Astrocyte (in vitro differentiated cells and primary cell): ENCODE results near the gene TENM4. TPM values are rescaled to one million over a fixed set of nuclear protein-coding genes. Genes with fewer than 3 reads are reported as not detected.

ENCODE experiments used
- DNase-seq: peaks from one replicate; pipeline ENCODE4 v3.0.0-alpha.2; 2010; ENCODE audit warnings: low read depth
- FAIRE-seq: peaks from 2 replicates; lab custom pipeline; 2011; peaks lifted over from hg19 to GRCh38; lab: Jason Lieb, UNC
- H2AFZ ChIP-seq: 2 replicates; pipeline ENCODE4 v1.6.0; 2012; ENCODE audit warnings: low read depth, low read length, inconsistent platforms
- H3K27ac ChIP-seq: 2 replicates; pipeline ENCODE4 v1.5.1; 2011; ENCODE audit warnings: low read depth, low read length, inconsistent platforms
- H3K27me3 ChIP-seq: 2 replicates; pipeline ENCODE4 v1.6.0; 2011; ENCODE audit warnings: low read length, inconsistent platforms; ENCODE audit not compliant: insufficient read depth
- H3K36me3 ChIP-seq: 2 replicates; pipeline ENCODE4 v1.5.1; 2011; ENCODE audit warnings: low read length, inconsistent platforms; ENCODE audit not compliant: insufficient read depth
- H3K4me1 ChIP-seq: 2 replicates; pipeline ENCODE4 v1.5.1; 2011; ENCODE audit warnings: low read length, inconsistent platforms; ENCODE audit not compliant: insufficient read depth
- H3K4me2 ChIP-seq: 2 replicates; pipeline ENCODE4 v1.6.0; 2012; ENCODE audit warnings: low read length, inconsistent platforms
- H3K4me3 ChIP-seq: 2 replicates; pipeline ENCODE4 v1.5.1; 2011; ENCODE audit warnings: low read depth, mild to moderate bottlenecking, low read length, inconsistent platforms; ENCODE audit not compliant: insufficient read depth
- H3K79me2 ChIP-seq: 2 replicates; pipeline ENCODE4 v1.6.0; 2012; ENCODE audit warnings: mild to moderate bottlenecking, low read length, inconsistent platforms; ENCODE audit not compliant: insufficient read depth
- H3K9ac ChIP-seq: 2 replicates; pipeline ENCODE4 v1.6.0; 2012; ENCODE audit warnings: mild to moderate bottlenecking, low read length, inconsistent platforms
- H3K9me3 ChIP-seq: 2 replicates; pipeline ENCODE4 v1.5.1; 2012; ENCODE audit warnings: low read depth, mild to moderate bottlenecking, low read length, inconsistent platforms; ENCODE audit not compliant: insufficient read depth
- H4K20me1 ChIP-seq: 2 replicates; pipeline ENCODE4 v1.6.0; 2012; ENCODE audit warnings: low read length, inconsistent platforms; ENCODE audit not compliant: insufficient read depth
- H3K27ac Mint-ChIP-seq: one replicate; pipeline ENCODE4 v1.8.0; 2021; ENCODE audit warnings: mild to moderate bottlenecking, mixed read lengths; ENCODE audit not compliant: unreplicated experiment
- H3K27me3 Mint-ChIP-seq: one replicate; pipeline ENCODE4 v1.8.0; 2021; ENCODE audit warnings: low read depth, mixed read lengths; ENCODE audit not compliant: unreplicated experiment
- H3K36me3 Mint-ChIP-seq: one replicate; pipeline ENCODE4 v1.8.0; 2021; ENCODE audit warnings: low read depth, mixed read lengths; ENCODE audit not compliant: unreplicated experiment
- H3K4me1 Mint-ChIP-seq: one replicate; pipeline ENCODE4 v1.8.0; 2021; ENCODE audit warnings: low read depth, mixed read lengths; ENCODE audit not compliant: unreplicated experiment
- H3K4me3 Mint-ChIP-seq: one replicate; pipeline ENCODE4 v1.8.0; 2021; ENCODE audit warnings: mild to moderate bottlenecking, moderate library complexity, mixed read lengths; ENCODE audit not compliant: unreplicated experiment
- H3K9me3 Mint-ChIP-seq: one replicate; pipeline ENCODE4 v1.8.0; 2021; ENCODE audit warnings: mild to moderate bottlenecking, mixed read lengths; ENCODE audit not compliant: unreplicated experiment
- CTCF ChIP-seq: IDR thresholded peaks from 2 replicates; pipeline ENCODE4 v1.5.1; 2011; ENCODE audit warnings: low read depth, mild to moderate bottlenecking, inconsistent platforms, low read length, moderate library complexity; ENCODE audit not compliant: insufficient read depth
- EZH2 ChIP-seq: IDR thresholded peaks from 2 replicates; pipeline ENCODE4 v1.6.1; 2012; ENCODE audit warnings: mild to moderate bottlenecking, low read length, inconsistent platforms; ENCODE audit not compliant: insufficient read depth
- total RNA-seq: library from RNA; stranded (reverse); gene quantifications from 2 replicates; pipeline ENCODE4 v1.2.1, GENCODE V29; 2021

Gene TENM4
- total RNA-seq, 1 donor from 2014 or later, result 7.5 TPM

DNA sequence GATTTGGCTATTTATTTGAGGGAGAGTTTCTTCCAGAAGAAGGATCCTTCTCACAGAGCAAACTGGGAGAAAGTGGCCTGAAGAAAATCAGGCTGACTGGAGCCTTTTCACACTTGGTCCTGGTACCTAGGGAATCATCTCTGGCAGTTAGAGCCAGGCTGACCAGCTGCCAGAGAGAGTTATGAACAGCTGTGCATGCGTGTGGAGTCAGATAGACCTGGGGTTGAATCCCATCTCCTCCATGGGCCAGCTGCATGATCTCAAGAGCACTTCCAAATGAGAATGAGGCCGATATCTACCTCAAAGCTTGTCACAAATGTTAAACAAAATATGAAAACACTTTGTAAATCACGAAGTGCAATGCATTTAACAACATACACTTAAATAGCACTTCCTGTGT lies 390.0 kb downstream of the TENM4 start:
- no peaks in the 10 kb centered on the region for H3K4me1 Mint-ChIP-seq
- H3K27me3 Mint-ChIP-seq, result peaks cover 34% of the 10 kb centered on the region
- H3K27ac ChIP-seq, result no peak overlapping the region
- no peak overlapping the region for H3K4me2 ChIP-seq
- TF ChIP-seq CTCF, result no peak
- TF ChIP-seq EZH2, result no peak
- no peaks in the 10 kb centered on the region for H3K9me3 ChIP-seq
- no peak overlapping the region for H3K9ac ChIP-seq
- DNase-seq (no peak), FAIRE-seq (no peak)
- H2AFZ ChIP-seq, result no peak overlapping the region
- no peaks in the 10 kb centered on the region for H3K9me3 Mint-ChIP-seq
- H3K4me3 Mint-ChIP-seq, result no peak overlapping the region
- no peaks in the 10 kb centered on the region for H3K79me2 ChIP-seq
- no peaks in the 10 kb centered on the region for H3K36me3 ChIP-seq
- H3K27me3 ChIP-seq, result no peaks in the 10 kb centered on the region
- H3K4me3 ChIP-seq, result no peak overlapping the region
- peaks cover 16% of the 10 kb centered on the region for H3K4me1 ChIP-seq
- no peaks in the 10 kb centered on the region for H4K20me1 ChIP-seq
- H3K36me3 Mint-ChIP-seq, result peaks cover 4% of the 10 kb centered on the region
- H3K27ac Mint-ChIP-seq, result no peak overlapping the region

DNA sequence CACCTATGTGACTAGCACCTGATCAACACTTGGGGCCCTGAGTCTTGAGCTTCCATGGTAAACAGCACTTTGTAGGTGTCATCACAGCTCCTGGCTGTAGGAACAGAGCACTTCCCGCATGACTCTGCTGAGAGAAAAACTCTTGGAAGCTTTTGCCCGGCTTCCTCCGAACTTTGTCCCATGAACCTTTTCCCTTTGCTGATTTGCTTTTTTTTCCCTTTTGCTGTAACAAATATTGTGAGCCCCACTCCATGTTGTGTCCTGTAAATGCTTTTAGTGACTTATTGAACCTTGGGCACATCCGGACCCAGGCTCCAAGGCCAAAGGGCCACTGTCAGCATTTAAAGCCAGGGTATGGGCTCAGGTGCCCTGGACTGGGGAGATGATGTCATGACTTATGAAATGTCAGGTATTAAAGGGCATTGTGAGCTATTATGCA lies 391.1 kb downstream of the TENM4 start:
- peaks cover 4% of the 10 kb centered on the region for H3K36me3 Mint-ChIP-seq
- Histone ChIP-seq H3K9ac (no peak overlapping the region), H3K4me2 (no peak overlapping the region), H3K36me3 (no peaks in the 10 kb centered on the region), H3K79me2 (no peaks in the 10 kb centered on the region), H2AFZ (no peak overlapping the region), H3K27me3 (no peaks in the 10 kb centered on the region), H3K27ac (no peak overlapping the region), H3K9me3 (no peaks in the 10 kb centered on the region), H3K4me1 (peaks cover 12% of the 10 kb centered on the region), H4K20me1 (no peaks in the 10 kb centered on the region), H3K4me3 (no peak overlapping the region)
- no peak for FAIRE-seq
- no peaks in the 10 kb centered on the region for H3K9me3 Mint-ChIP-seq
- H3K4me3 Mint-ChIP-seq, result no peak overlapping the region
- no peak overlapping the region for H3K27ac Mint-ChIP-seq
- H3K4me1 Mint-ChIP-seq, result no peaks in the 10 kb centered on the region
- no peak for TF ChIP-seq CTCF
- TF ChIP-seq EZH2, result no peak
- H3K27me3 Mint-ChIP-seq, result peaks cover 34% of the 10 kb centered on the region
- DNase-seq, result no peak

DNA sequence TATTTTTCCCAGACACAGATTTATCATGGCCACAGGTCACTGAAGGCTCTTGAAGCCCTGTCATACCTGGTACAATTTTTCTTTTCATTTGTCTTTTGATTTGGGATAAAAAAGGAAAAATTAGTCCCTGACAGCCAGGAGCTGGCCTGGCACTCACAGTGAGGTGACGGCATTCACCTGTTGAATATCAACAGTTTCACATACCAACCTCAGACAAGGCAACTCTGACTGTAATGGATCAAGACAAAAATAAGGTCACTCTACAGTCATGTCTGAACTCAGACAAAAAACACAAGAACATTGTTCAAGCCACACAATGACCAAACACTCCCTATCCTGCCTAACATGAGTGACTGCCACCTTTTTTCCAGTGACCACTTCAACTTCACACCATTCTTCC lies 392.9 kb downstream of the TENM4 start:
- no peak overlapping the region for H3K27ac ChIP-seq
- H3K4me1 Mint-ChIP-seq, result no peaks in the 10 kb centered on the region
- H3K36me3 Mint-ChIP-seq, result peaks cover 4% of the 10 kb centered on the region

More for the DNA sequence above, 392.9 kb downstream of the TENM4 start:
- no peaks in the 10 kb centered on the region for H3K9me3 Mint-ChIP-seq
- DNase-seq (no peak), FAIRE-seq (no peak)
- H4K20me1 ChIP-seq, result no peaks in the 10 kb centered on the region
- peaks cover 6% of the 10 kb centered on the region for H3K4me1 ChIP-seq
- no peak overlapping the region for H3K27ac Mint-ChIP-seq
- H3K9ac ChIP-seq, result no peak overlapping the region
- H3K27me3 Mint-ChIP-seq, result peaks cover 34% of the 10 kb centered on the region
- H3K36me3 ChIP-seq, result no peaks in the 10 kb centered on the region
- no peaks in the 10 kb centered on the region for H3K27me3 ChIP-seq
- H3K4me3 Mint-ChIP-seq, result no peak overlapping the region
- TF ChIP-seq CTCF, result no peak
- TF ChIP-seq EZH2, result no peak
- no peak overlapping the region for H2AFZ ChIP-seq
- H3K9me3 ChIP-seq, result no peaks in the 10 kb centered on the region
- no peak overlapping the region for H3K4me2 ChIP-seq
- no peaks in the 10 kb centered on the region for H3K79me2 ChIP-seq
- no peak overlapping the region for H3K4me3 ChIP-seq
